GM19193 (cell line): ENCODE data around the gene VAX1.

Experiments used
- POLR2A ChIP-seq: IDR thresholded peaks from 4 replicates; pipeline ENCODE4 v1.6.1; 2011; ENCODE audit not compliant: insufficient read depth, insufficient read length; ENCODE audit errors: extremely low read depth

VAX1 gene

DNA sequence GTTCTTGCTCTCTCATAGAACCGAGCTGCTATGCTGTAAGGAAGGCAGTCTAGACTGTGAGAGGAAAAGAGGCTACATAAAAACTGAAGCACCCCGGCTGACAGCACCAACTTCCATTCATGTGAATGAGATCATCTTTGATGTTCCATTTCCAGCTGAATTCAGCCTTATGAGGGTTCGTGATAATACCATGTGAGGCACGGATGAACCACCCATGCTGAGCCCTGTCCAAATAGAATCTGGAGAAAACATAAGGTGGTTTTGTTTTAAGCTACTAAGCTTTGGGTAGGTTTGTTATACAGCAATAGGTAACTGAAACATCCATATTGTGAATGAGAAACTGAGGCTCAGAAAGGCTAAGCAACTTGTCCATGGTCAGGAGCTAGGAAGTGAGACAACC lies 6.9 kb upstream of the VAX1 start:
- no peak for TF ChIP-seq POLR2A

DNA sequence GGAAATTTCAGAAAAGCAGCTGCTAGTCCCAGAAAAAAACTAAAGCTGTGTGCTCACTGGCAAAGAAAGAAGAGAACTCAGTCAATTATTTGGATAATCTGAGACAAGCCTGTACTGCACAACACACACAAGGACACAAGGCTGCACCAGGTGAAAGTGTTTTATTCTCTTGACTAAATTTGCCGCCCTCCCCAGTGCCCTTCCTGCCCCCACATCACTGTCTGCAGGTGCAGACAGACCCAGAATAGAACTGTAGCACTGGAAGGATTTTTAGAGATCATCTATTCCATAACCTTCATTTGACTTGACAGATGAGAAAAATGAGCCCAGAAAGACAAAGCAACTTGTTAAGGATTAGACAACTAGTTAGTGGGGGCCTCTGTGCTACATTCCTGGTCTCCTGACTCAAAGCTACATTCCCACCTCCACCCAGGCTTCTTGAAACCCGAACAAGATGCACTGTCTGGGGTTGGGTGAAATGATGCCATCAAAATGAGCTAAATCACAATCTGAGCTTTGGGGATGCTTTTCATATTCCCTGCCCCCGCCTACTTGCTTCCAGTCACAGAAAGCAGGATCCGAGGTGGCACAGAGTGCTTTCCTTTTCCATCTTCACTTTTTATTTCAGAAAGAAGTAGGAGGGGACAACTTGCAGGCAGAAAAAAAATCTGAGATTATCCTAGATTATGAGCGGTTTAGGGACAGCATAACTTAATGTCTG lies 5.2 kb upstream of the VAX1 start:
- no peak for TF ChIP-seq POLR2A

DNA sequence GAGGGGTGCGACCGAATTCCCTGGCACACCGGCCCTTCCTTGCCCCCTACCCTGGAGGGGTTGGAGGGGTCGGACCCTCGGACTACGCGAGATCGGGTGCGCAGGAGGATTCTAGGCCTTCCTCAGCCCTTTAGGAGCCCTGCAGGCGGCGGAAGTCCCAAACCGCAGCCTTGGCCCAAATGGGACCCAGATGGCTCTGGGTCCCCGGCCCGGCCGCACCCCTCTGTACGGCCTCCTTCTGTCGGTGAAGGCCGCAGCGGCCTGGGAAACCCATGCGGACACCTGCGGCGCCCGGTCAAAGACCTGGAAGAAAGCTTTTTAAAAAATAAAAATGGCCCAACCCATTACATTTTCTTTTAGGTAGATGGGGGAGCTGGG lies 2.4 kb upstream of the VAX1 start:
- no peak for TF ChIP-seq POLR2A

DNA sequence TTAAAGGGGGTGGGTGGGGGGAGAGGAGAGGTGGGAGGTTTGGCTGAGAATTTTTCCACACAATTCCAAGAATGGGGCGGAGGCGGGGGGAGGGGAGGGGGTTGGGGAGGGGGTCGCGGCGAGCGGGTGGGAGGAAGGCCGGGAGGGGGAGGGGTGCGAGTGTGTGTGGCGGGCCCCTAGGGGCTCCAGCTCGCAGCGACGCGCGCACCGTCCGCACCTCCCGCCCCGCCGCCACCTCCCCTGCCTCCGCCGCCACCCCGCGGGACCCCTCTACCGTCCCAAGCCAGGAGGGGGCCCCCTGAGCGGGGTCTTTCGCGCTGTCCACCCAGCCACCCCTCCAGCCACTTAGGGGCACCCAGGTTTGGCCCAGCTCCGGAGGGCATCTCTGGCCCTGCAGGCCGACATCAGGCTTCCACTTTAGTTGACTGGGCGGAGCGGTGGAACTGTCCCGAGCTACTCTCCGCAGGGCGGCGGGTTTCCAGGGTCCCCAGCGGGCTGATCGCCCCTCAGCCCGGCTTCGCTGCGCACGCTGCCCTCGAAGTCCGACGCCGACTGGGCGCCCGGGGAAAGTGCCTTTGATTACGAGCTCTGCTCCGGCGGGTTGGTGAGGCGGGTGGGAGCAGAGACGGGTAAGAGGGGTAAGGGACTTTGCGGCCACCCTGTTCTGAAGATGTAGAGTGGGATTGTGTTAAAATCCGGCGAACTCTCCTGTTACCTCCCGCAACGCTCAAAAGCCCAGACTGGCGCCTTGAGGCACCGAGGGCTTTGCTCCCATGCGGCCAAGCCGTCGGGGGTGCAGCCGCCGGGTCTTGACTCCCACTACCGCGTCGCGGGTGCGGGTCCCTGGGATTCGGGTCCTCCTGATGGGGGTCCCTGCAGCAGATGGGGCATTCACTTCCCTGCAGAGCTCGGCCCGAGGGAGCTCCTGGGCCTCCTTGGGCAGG lies 1.8 kb upstream of the VAX1 start:
- no peak for TF ChIP-seq POLR2A

DNA sequence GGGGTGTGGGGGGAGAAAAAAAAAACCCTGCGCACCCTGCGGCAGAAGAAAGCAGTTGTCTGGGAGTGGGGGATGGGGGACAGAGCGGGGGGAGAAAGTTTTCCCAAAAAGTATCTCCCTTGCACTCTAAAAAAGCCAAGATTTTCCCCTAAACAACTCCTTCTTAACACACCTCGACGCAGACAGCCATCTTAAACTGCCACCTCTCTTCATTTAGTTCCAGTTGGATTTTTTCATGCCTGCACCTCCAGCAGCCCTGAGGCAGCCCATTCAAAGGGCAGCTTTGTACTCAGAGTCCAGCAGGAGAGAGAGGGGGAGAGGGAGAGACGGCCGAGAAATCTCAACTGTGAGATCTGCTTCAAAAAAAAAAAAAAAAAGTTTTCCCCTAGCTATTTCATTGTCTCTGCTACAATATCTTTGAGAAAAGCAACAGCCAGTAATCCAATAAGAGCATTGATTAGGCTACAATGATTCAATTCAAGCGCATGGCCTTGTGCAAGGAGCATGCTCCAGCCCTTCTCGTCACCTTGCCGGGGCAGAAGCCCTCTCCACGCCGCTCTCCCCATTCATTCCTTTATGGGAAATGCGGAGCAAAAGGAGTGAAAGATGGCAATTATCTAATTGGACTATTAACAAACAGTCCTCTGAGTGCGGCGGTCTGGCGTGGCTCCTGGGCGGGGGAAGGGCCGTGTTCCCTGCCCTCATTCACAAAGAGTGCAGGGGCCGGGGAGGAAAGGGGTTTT lies 939 bp upstream of the VAX1 start:
- TF ChIP-seq POLR2A, result no peak

DNA sequence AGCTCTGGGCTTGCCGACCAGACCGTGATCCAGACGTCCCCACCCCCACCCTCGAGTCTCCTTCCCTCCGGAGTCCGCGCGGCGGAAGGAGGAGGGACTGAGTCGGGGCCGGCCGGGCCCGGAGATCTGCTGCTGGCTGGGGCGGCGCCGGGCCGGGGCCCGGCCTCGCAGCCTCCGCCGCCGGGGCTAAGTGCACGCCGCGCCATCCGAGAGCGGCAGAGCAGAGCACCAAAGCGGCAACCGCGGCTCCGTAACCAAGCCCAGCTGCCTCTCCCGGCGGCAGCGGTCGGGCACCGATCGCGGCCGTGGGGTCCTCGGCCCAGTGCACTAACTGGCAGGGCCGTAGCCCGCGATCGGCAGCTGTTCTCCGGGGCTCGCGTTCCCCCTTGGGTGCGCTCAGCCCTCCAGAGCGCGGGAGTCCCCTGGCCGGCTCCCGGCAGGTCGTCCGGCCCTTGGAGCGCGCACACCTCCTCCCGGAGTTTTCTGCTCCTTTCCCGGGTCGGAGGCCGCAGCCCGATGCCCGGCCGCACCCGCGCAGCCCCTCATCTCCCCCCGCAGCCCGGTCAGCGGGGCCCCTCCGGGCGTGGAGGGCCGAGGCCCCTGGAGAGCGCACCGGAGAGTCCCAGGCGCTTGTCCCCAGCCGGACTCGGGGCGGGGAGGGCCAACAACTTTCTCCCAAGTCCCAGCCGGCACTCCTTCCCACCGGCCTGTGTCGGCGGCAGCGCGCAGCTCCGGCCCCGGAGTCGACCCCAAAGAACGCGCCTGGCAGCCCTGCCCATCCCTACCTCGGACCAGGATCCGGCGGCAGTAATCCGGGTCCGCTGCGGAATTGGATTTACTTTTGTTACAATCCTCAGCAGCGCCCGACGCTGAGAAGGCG lies 799 bp downstream of the VAX1 start:
- TF ChIP-seq POLR2A, result no peak

DNA sequence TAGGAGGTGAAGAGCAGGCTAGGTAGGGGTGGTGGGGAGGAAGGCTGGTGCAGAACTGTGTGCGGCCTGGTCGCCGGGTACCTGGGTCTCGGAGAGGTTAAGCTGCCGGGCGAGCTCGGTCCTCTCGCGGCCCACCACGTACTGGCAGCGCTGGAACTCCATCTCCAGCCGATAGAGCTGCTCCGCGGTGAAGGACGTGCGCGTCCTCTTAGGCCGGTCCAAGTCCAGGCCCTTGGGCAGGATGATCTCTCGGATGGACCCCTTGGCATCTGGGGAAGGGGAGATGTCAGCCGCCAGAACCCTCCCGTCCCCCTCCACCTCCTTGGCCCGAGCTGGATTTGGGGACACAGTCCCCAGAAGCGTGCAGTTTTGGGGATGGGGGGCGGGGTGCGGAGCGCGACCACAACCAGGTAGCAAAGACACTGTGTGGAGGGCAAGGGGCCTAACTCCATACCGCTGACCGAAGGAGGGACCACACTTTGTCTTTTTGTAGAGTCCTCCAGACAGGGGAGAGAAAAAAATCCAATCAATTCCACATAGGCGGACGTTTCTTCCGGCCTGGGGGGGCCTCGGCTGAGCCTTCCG lies 1.6 kb downstream of the VAX1 start:
- TF ChIP-seq POLR2A, result no peak

DNA sequence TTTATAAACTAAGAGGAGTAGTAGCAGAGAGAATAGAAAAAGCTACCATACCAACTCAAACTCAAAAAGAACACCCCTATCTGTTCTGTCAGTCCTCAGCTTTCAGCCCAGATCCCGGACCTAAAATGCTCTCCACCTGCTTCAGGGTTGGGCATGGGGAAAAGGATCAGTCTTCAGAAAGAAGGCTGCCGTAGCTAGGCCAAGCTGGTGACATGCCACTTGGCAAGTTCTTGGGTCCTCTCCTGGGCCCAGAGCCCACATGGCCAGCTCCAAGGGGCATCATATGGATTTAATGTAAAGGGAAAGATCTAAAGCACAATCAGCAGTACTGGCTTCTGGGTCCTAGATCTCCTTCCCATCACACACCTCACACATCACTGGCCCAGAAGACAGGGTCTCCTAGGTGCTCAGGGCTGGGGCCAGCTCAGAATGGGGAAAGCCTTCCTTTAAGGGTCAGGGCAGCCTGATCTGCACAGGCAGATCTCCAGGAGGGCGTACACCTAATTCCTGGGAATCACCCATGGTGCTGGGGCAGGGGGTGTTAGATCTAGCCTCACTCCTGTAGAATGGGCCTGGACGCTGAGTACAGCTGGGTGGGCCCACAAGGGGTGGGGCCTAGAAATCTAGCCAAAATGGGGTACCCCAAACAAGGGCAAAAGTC lies 2.5 kb downstream of the VAX1 start:
- TF ChIP-seq POLR2A, result no peak

DNA sequence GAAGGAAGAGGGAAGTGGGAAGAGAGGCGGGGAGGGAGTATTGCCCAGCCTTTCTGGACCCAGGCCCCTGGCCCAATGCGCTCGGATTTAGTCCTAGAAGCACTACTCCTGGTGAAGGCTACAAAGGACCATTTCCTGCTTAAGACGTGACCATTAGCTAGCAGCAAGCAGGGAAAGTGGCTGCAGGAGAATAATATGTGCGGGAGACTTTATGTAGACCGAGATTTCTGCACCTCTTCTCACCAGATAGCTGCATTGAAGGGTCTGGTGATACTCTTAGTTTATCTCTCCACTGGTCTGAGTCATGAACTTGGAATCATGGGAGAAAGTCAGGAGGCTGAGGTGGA lies 3.1 kb downstream of the VAX1 start:
- no peak for TF ChIP-seq POLR2A

DNA sequence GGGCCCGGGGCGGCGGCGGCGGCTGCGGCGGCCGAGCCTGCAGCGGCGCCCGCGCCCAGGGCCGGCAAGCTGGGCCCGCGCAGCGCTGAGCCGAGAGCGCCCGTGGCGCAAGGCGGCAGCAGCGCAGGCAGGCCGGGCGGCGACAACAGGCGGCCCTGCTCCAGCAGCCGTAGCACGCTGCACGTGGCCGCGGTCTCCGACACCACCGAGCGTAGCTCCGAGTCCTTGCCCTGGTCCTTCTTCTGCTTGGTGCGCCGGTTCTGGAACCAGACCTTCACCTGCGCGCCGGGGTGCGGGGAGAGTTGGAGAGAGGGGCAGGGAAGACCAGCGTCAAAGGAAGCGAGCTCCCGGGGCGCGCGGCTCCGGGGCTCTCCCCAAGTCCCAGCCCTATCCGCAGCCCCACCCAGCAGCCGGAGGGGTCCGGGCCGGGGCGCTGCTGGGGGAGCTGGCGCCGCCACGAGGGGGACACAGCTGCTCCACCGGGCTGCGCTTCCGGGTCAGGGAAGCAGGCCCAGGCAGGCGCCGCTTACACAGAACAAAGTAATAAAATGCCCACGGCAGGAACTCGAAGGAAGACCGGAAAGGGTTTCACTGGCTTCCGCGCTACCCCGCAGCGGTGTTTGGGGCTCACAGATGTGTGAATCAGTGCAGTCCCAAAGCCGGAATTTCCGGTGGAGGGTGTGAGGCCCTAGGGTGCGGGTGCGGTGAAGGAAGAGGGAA lies 3.6 kb downstream of the VAX1 start:
- TF ChIP-seq POLR2A, result no peak

DNA sequence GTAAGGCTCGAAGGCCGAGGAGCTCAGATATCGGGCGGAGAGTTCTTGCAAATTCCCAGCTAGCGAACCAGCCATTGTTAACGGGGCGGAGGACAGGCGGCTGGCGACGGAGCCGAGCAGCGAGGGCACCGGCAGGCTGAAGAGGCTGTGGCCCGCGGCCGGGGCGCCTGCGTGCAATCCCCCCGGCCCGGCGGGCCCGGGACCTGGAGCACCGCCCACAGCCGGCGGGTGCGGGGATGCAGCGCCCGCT lies 4.1 kb downstream of the VAX1 start:
- TF ChIP-seq POLR2A, result no peak

DNA sequence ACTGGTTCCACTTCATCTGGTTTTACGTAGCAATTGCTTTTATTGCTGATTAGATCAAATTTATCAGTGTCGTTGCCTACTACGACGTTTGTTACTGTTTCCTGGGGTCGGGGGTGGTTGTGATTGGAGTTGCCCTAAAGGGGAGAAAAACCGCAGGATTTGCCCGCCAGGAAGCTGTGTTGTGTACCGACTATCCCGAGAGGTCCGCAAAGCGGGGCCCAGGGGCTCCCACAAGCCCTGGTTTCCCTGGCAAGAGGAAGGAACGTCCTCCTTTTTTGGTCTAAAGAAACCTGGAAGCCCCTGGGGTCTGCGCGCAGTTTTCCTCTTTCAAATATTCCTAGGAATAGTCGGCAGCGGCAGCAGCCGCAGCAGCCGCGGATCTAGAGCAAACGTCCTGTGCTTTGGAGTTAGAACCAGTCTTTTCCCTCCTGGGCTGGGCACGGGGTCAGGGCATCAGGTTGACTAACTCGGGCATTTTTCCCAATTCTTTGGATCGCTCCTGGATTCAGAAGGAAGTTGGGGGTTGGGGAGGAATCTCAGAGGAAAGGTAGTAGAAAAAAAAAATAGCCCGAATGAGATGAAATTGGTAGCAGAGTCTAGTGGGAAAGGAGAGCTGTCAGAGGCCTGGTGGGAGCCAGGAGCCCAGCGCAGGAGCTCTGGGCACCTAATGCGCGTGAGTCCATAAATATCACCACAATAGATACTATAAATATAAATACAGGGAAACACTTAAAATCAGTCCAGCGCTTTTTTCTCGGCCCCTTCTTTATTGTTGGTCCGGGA lies 4.6 kb downstream of the VAX1 start:
- TF ChIP-seq POLR2A, result no peak
